Measurements from ENCODE around the gene GPC1.

Gene GPC1

GRCh38 chr2:240394549-240394948 lies 40.9 kb upstream of the GPC1 start:
- TF ChIP-seq BACH2 (CRISPR knock-in tag; IDR thresholded peaks at IDR 0.05; ENCODE audit: borderline replicate concordance) = no peak
- no peak for TF ChIP-seq PATZ1 (CRISPR knock-in tag; IDR thresholded peaks at IDR 0.05; ENCODE audit: borderline replicate concordance)
- TF ChIP-seq ZNF70 (CRISPR knock-in tag; IDR thresholded peaks at IDR 0.05) = no peak
- TF ChIP-seq ZFP30 (CRISPR knock-in tag; IDR thresholded peaks at IDR 0.05) = no peak
- no peak for TF ChIP-seq CSDC2 (CRISPR knock-in tag; IDR thresholded peaks at IDR 0.05)
- TF ChIP-seq, protein P1, sequence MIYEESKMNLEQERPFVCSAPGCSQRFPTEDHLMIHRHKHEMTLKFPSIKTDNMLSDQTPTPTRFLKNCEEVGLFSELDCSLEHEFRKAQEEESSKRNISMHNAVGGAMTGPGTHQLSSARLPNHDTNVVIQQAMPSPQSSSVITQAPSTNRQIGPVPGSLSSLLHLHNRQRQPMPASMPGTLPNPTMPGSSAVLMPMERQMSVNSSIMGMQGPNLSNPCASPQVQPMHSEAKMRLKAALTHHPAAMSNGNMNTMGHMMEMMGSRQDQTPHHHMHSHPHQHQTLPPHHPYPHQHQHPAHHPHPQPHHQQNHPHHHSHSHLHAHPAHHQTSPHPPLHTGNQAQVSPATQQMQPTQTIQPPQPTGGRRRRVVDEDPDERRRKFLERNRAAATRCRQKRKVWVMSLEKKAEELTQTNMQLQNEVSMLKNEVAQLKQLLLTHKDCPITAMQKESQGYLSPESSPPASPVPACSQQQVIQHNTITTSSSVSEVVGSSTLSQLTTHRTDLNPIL (CRISPR knock-in tag; IDR thresholded peaks at IDR 0.05; ENCODE audit: low read depth) = no peak
- no peak for TF ChIP-seq RARB (CRISPR knock-in tag; IDR thresholded peaks at IDR 0.05)
- no peak for TF ChIP-seq TOX (CRISPR knock-in tag; IDR thresholded peaks at IDR 0.05; ENCODE audit: borderline replicate concordance)
- TF ChIP-seq, protein P2, sequence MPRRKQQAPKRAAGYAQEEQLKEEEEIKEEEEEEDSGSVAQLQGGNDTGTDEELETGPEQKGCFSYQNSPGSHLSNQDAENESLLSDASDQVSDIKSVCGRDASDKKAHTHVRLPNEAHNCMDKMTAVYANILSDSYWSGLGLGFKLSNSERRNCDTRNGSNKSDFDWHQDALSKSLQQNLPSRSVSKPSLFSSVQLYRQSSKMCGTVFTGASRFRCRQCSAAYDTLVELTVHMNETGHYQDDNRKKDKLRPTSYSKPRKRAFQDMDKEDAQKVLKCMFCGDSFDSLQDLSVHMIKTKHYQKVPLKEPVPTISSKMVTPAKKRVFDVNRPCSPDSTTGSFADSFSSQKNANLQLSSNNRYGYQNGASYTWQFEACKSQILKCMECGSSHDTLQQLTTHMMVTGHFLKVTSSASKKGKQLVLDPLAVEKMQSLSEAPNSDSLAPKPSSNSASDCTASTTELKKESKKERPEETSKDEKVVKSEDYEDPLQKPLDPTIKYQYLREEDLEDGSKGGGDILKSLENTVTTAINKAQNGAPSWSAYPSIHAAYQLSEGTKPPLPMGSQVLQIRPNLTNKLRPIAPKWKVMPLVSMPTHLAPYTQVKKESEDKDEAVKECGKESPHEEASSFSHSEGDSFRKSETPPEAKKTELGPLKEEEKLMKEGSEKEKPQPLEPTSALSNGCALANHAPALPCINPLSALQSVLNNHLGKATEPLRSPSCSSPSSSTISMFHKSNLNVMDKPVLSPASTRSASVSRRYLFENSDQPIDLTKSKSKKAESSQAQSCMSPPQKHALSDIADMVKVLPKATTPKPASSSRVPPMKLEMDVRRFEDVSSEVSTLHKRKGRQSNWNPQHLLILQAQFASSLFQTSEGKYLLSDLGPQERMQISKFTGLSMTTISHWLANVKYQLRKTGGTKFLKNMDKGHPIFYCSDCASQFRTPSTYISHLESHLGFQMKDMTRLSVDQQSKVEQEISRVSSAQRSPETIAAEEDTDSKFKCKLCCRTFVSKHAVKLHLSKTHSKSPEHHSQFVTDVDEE (CRISPR knock-in tag; IDR thresholded peaks at IDR 0.05) = no peak
- TF ChIP-seq ZC3H10 (CRISPR knock-in tag; IDR thresholded peaks at IDR 0.05) = no peak
- no peak for TF ChIP-seq TCF4 (CRISPR knock-in tag; IDR thresholded peaks at IDR 0.05; ENCODE audit: borderline replicate concordance)
- ATAC-seq = no peak

DNA sequence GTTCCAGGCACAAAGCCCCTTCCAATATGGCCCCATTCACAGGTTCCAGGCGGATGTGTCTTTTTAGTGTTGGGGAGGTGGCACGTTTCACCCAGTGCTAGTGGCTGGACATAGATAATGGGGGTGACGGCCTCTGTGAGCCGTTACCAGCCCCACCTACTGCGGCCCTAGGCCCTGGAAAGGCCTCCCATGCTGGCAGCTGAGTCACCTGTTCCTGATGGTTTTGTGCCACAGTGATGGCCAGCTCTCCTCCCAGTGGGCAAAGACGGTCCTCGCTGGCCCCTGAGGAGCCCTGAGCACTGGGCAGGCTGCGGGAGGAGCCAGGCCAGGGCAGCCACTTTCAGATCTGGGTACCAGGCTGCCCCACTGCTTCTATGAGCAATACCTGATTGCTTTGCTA lies 40.0 kb upstream of the GPC1 start:
- TF ChIP-seq ZFP30 (CRISPR knock-in tag; IDR thresholded peaks at IDR 0.05) (no peak), ISL1 (CRISPR knock-in tag; IDR thresholded peaks at IDR 0.05) (no peak)
- no peak for ATAC-seq

- ATAC-seq = no peak
- TF ChIP-seq, protein P1 (CRISPR knock-in tag; IDR thresholded peaks at IDR 0.05; ENCODE audit: low read depth) = no peak
- TF ChIP-seq GLIS3 (CRISPR knock-in tag; IDR thresholded peaks at IDR 0.05) = no peak
- TF ChIP-seq TOX (CRISPR knock-in tag; IDR thresholded peaks at IDR 0.05; ENCODE audit: borderline replicate concordance) = no peak
- TF ChIP-seq ZFP30 (CRISPR knock-in tag; IDR thresholded peaks at IDR 0.05) = no peak
- TF ChIP-seq BACH2 (CRISPR knock-in tag; IDR thresholded peaks at IDR 0.05; ENCODE audit: borderline replicate concordance) = no peak
- TF ChIP-seq ARNTL (CRISPR knock-in tag; IDR thresholded peaks at IDR 0.05; ENCODE audit: borderline replicate concordance, low read depth) = no peak
- no peak for TF ChIP-seq CSRNP3 (CRISPR knock-in tag; IDR thresholded peaks at IDR 0.05)
- TF ChIP-seq RARB (CRISPR knock-in tag; IDR thresholded peaks at IDR 0.05) = no peak
- no peak for TF ChIP-seq PATZ1 (CRISPR knock-in tag; IDR thresholded peaks at IDR 0.05; ENCODE audit: borderline replicate concordance)
Measured at GRCh38 chr2:240395896-240396622, 39.4 kb upstream of the GPC1 start.
